GM12891 (cell line): ENCODE results near the gene SLC2A13.

ENCODE experiments used
- POLR2A ChIP-seq: IDR thresholded peaks from 2 replicates; pipeline ENCODE4 v1.6.1; 2011; ENCODE audit warnings: low read depth, low read length, control low read depth
- POLR2AphosphoS5 ChIP-seq: IDR thresholded peaks from 2 replicates; pipeline ENCODE4 v1.6.1; 2011; ENCODE audit warnings: low read depth, low read length, control low read depth

- TF ChIP-seq POLR2AphosphoS5 (no peak), POLR2A (no peak)
Measured at GRCh38 chr12:40093512-40093911, 12.4 kb downstream of the SLC2A13 start.
